Erythroblast (primary cell): Measurements from ENCODE around the gene MAEA.

Experiments
- GATA1 ChIP-seq: IDR thresholded peaks from 2 replicates; pipeline ENCODE4 v1.6.1; 2011; ENCODE audit warnings: low read depth, mild to moderate bottlenecking, control low read depth, low read length, moderate library complexity
- POLR2A ChIP-seq: IDR thresholded peaks from 2 replicates; pipeline ENCODE4 v1.6.1; 2011; ENCODE audit warnings: mild to moderate bottlenecking, low read length

DNA sequence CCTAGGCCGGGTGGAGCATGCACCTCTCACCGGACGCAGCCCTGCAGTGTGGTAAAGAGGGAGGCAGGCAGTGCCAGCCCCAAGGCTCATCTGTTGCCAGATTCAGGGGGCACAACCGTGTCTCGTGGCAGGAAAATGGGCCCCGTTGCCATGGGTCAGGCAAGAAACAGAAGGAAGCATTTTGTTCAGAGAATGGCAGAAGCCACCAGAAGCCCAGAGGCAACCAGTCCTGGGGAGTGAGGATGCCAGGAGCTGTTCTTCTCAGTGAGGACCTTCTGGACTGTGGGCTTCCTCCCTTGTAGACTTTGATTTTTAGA is 44.8 kb downstream of the MAEA start:
- TF ChIP-seq POLR2A (no peak), GATA1 (no peak)
